ENCODE data around the gene KLF12.

KLF12 gene

GRCh38 chr13:74136084-74136658 is 2.0 kb upstream of the KLF12 start:
- DNase-seq (ENCODE audit: low read depth), result no peak
- TF ChIP-seq CTCF (IDR thresholded peaks at IDR 0.05; ENCODE audit: low read depth, low read length, missing control alignments), result no peak
- H3K4me3 ChIP-seq (ENCODE audit: low read depth, low read length), result peak overlapping the region; percentile 92

GRCh38 chr13:74135326-74136083 is 1.3 kb upstream of the KLF12 start:
- TF ChIP-seq CTCF (IDR thresholded peaks at IDR 0.05; ENCODE audit: low read depth, low read length, missing control alignments), result no peak
- H3K4me3 ChIP-seq (ENCODE audit: low read depth, low read length), result peak overlapping the region; percentile 92
- DNase-seq (ENCODE audit: low read depth), result no peak

GRCh38 chr13:74134777-74135325 is 647 bp upstream of the KLF12 start:
- no peak for TF ChIP-seq CTCF (IDR thresholded peaks at IDR 0.05; ENCODE audit: low read depth, low read length, missing control alignments)
- DNase-seq (ENCODE audit: low read depth), result no peak
- peak overlapping the region; percentile 92 for H3K4me3 ChIP-seq (ENCODE audit: low read depth, low read length)

- TF ChIP-seq CTCF (IDR thresholded peaks at IDR 0.05; ENCODE audit: low read depth, low read length, missing control alignments), result no peak
- H3K4me3 ChIP-seq (ENCODE audit: low read depth, low read length), result peak overlapping the region; percentile 92
- DNase-seq (ENCODE audit: low read depth), result peak; percentile 93
Observed at GRCh38 chr13:74133657-74134201, 475 bp downstream of the KLF12 start.

- H3K4me3 ChIP-seq (ENCODE audit: low read depth, low read length), result peak overlapping the region; percentile 92
- no peak for TF ChIP-seq CTCF (IDR thresholded peaks at IDR 0.05; ENCODE audit: low read depth, low read length, missing control alignments)
- DNase-seq (ENCODE audit: low read depth), result no peak
Observed at GRCh38 chr13:74132776-74133656, 1.2 kb downstream of the KLF12 start.

- H3K4me3 ChIP-seq (ENCODE audit: low read depth, low read length), result peak overlapping the region; percentile 92
- no peak for DNase-seq (ENCODE audit: low read depth)
- no peak for TF ChIP-seq CTCF (IDR thresholded peaks at IDR 0.05; ENCODE audit: low read depth, low read length, missing control alignments)
Observed at GRCh38 chr13:74132152-74132775, 1.9 kb downstream of the KLF12 start.

All from GM12864 (cell line).